Large intestine (tissue), 12 donors: ENCODE measurements around the gene MSRB2. TPM values are rescaled to one million over a fixed set of nuclear protein-coding genes. Genes with fewer than 3 reads are reported as not detected.

Experiments used
- DNase-seq, 2 donors: peaks; one replicate each; pipeline versions ENCODE4 v3.0.0 to v3.0.0-alpha.2; 2013
- H3K27ac ChIP-seq: one replicate; pipeline ENCODE4 v1.5.1; 2013; ENCODE audit warnings: low read length
- H3K27me3 ChIP-seq: 2 replicates; pipeline ENCODE4 v1.6.1; 2013; ENCODE audit warnings: low read length; ENCODE audit not compliant: control insufficient read depth, insufficient read depth
- H3K36me3 ChIP-seq: 2 replicates; pipeline ENCODE4 v1.6.1; 2013; ENCODE audit warnings: low read length; ENCODE audit not compliant: control insufficient read depth, insufficient read depth
- H3K4me1 ChIP-seq: one replicate; pipeline ENCODE4 v1.6.1; 2013; ENCODE audit warnings: low read length; ENCODE audit not compliant: control insufficient read depth, insufficient read depth
- H3K4me3 ChIP-seq: one replicate; pipeline ENCODE4 v1.5.1; 2013; ENCODE audit warnings: low read length
- H3K9me3 ChIP-seq: one replicate; pipeline ENCODE4 v1.6.1; 2013; ENCODE audit warnings: mild to moderate bottlenecking, low read depth, low read length, moderate library complexity; ENCODE audit not compliant: control insufficient read depth
- WGBS: methylation state at CpG from one replicate; pipeline ENCODE4 v1.1.5; 2013; ENCODE audit warnings: low lambda C conversion rate; ENCODE audit not compliant: insufficient coverage; 5-methylcytosine and 5-hydroxymethylcytosine counted together
- long read RNA-seq, 11 donors: transcript quantifications; one replicate each; lab custom pipeline, GENCODE V29; 2026
- polyA plus RNA-seq: library from polyadenylated mRNA; unstranded; fragments of 120-200 nt; gene quantifications from one replicate; pipeline ENCODE4 v1.2.1, GENCODE V29; 2013

MSRB2 gene
- 37.9 TPM for polyA plus RNA-seq
- long read RNA-seq, donor 1, transcript MSRB2-201 (5 exons, 1,803 nt): major isoform, 26 of 27 reads
- long read RNA-seq, donor 1, partial matches to known transcripts: 0 of 27 reads
- long read RNA-seq, donor 1, other reads (novel, unspliced or antisense): 0 of 27 reads
- long read RNA-seq, donor 2, transcript MSRB2-201 (5 exons, 1,803 nt): major isoform, 48 of 60 reads
- long read RNA-seq, donor 2, partial matches to known transcripts: 9 of 60 reads
- long read RNA-seq, donor 2, other reads (novel, unspliced or antisense): 0 of 60 reads
- long read RNA-seq, donor 3: 0 reads
- long read RNA-seq, donor 4, transcript MSRB2-201 (5 exons, 1,803 nt): major isoform, 8 of 8 reads
- long read RNA-seq, donor 4, partial matches to known transcripts: 0 of 8 reads
- long read RNA-seq, donor 4, other reads (novel, unspliced or antisense): 0 of 8 reads
- long read RNA-seq, donor 5, transcript MSRB2-201 (5 exons, 1,803 nt): major isoform, 17 of 18 reads
- long read RNA-seq, donor 5, partial matches to known transcripts: 0 of 18 reads
- long read RNA-seq, donor 5, other reads (novel, unspliced or antisense): 0 of 18 reads
- long read RNA-seq, donor 6, transcript MSRB2-201 (5 exons, 1,803 nt): major isoform, 41 of 49 reads
- long read RNA-seq, donor 6, partial matches to known transcripts: 6 of 49 reads
- long read RNA-seq, donor 6, other reads (novel, unspliced or antisense): 0 of 49 reads
- long read RNA-seq, donor 7, transcript MSRB2-201 (5 exons, 1,803 nt): major isoform, 13 of 13 reads
- long read RNA-seq, donor 7, partial matches to known transcripts: 0 of 13 reads
- long read RNA-seq, donor 7, other reads (novel, unspliced or antisense): 0 of 13 reads
- long read RNA-seq, donor 8, transcript MSRB2-202 (2 exons, 444 nt): minor isoform, 10 of 56 reads
- long read RNA-seq, donor 8, transcript MSRB2-201 (5 exons, 1,803 nt): major isoform, 46 of 56 reads
- long read RNA-seq, donor 8, partial matches to known transcripts: 0 of 56 reads
- long read RNA-seq, donor 8, other reads (novel, unspliced or antisense): 0 of 56 reads
- long read RNA-seq, donor 9, transcript MSRB2-201 (5 exons, 1,803 nt): major isoform, 54 of 59 reads
- long read RNA-seq, donor 9, transcript MSRB2-202 (2 exons, 444 nt): minor isoform, 5 of 59 reads
- long read RNA-seq, donor 9, partial matches to known transcripts: 0 of 59 reads
- long read RNA-seq, donor 9, other reads (novel, unspliced or antisense): 0 of 59 reads
- long read RNA-seq, donor 10, transcript MSRB2-202 (2 exons, 444 nt): minor isoform, 6 of 56 reads
- long read RNA-seq, donor 10, transcript MSRB2-201 (5 exons, 1,803 nt): major isoform, 45 of 56 reads
- long read RNA-seq, donor 10, partial matches to known transcripts: 5 of 56 reads
- long read RNA-seq, donor 10, other reads (novel, unspliced or antisense): 0 of 56 reads
- long read RNA-seq, donor 11, transcript MSRB2-201 (5 exons, 1,803 nt): major isoform, 34 of 35 reads
- long read RNA-seq, donor 11, partial matches to known transcripts: 0 of 35 reads
- long read RNA-seq, donor 11, other reads (novel, unspliced or antisense): 0 of 35 reads

GRCh38 chr10:23095404-23095965 lies at the start of gene MSRB2:
Gene MSRB2 (plus strand): TSS chr10:23095579. CDS start chr10:23095609, 30 bp downstream.
- Histone ChIP-seq H3K27ac (peak within 1 kb of the TSS; percentile 85), H3K9me3 (no peaks in the 10 kb centered on the region), H3K27me3 (no peaks in the 10 kb centered on the region), H3K36me3 (no peaks in the 10 kb centered on the region), H3K4me1 (peaks cover 11% of the 10 kb centered on the region), H3K4me3 (peak within 1 kb of the TSS; percentile 86)
- WGBS: no CpG with 5 or more reads among the region's 50 CpGs
- DNase-seq: peak; percentile 96

- DNase-seq: no peak
- no peaks in the 10 kb centered on the region for H3K36me3 ChIP-seq
- no peaks in the 10 kb centered on the region for H3K9me3 ChIP-seq
- H3K4me1 ChIP-seq: no peaks in the 10 kb centered on the region
- H3K4me3 ChIP-seq: no peak overlapping the region
- no CpG with 5 or more reads among the region's 4 CpGs for WGBS
- H3K27me3 ChIP-seq: peaks cover 3% of the 10 kb centered on the region
- no peak overlapping the region for H3K27ac ChIP-seq
These were observed 49.4 kb upstream of the MSRB2 start for GRCh38 chr10:23046027-23046426.

- no peaks in the 10 kb centered on the region for H3K4me1 ChIP-seq
- H3K27me3 ChIP-seq: peaks cover 3% of the 10 kb centered on the region
- 87% methylated on average over 3 of the region's 9 CpGs for WGBS
- no peaks in the 10 kb centered on the region for H3K36me3 ChIP-seq
- no peak overlapping the region for H3K27ac ChIP-seq
- H3K4me3 ChIP-seq: no peak overlapping the region
- no peak for DNase-seq
- H3K9me3 ChIP-seq: no peaks in the 10 kb centered on the region
These were observed 48.0 kb upstream of the MSRB2 start for GRCh38 chr10:23047201-23048050.

- Histone ChIP-seq H3K36me3 (no peaks in the 10 kb centered on the region), H3K27ac (no peak overlapping the region), H3K27me3 (peaks cover 3% of the 10 kb centered on the region), H3K4me1 (no peaks in the 10 kb centered on the region), H3K4me3 (no peak overlapping the region), H3K9me3 (no peaks in the 10 kb centered on the region)
- DNase-seq: no peak
- no CpG with 5 or more reads among the region's 4 CpGs for whole genome bisulfite sequencing
These were observed 47.2 kb upstream of the MSRB2 start for GRCh38 chr10:23048191-23048590.

- no peak overlapping the region for H3K27ac ChIP-seq
- H3K4me3 ChIP-seq: no peak overlapping the region
- DNase-seq: no peak
- H3K36me3 ChIP-seq: no peaks in the 10 kb centered on the region
- H3K9me3 ChIP-seq: no peaks in the 10 kb centered on the region
- no peaks in the 10 kb centered on the region for H3K4me1 ChIP-seq
- 100% methylated on average over 1 of the region's 3 CpGs for WGBS
- H3K27me3 ChIP-seq: peaks cover 3% of the 10 kb centered on the region
These were observed 44.1 kb upstream of the MSRB2 start for GRCh38 chr10:23051278-23051677.

- no CpG with 5 or more reads among the region's 5 CpGs for WGBS
- Histone ChIP-seq H3K27me3 (peaks cover 3% of the 10 kb centered on the region), H3K4me3 (no peak overlapping the region), H3K36me3 (no peaks in the 10 kb centered on the region), H3K27ac (no peak overlapping the region), H3K4me1 (no peaks in the 10 kb centered on the region), H3K9me3 (no peaks in the 10 kb centered on the region)
- no peak for DNase-seq
These were observed 43.5 kb upstream of the MSRB2 start for GRCh38 chr10:23051855-23052331.

GRCh38 chr10:23053036-23053435 lies 42.3 kb upstream of the MSRB2 start:
- H3K27ac ChIP-seq: no peak overlapping the region
- no CpG with 5 or more reads among the region's 1 CpG for WGBS
- H3K27me3 ChIP-seq: peaks cover 3% of the 10 kb centered on the region
- no peaks in the 10 kb centered on the region for H3K4me1 ChIP-seq
- no peaks in the 10 kb centered on the region for H3K9me3 ChIP-seq
- H3K4me3 ChIP-seq: no peak overlapping the region
- no peaks in the 10 kb centered on the region for H3K36me3 ChIP-seq
- no peak for DNase-seq

GRCh38 chr10:23055424-23056185 lies 39.8 kb upstream of the MSRB2 start:
- no peak for DNase-seq
- Histone ChIP-seq H3K27ac (no peak overlapping the region), H3K27me3 (no peaks in the 10 kb centered on the region), H3K4me1 (no peaks in the 10 kb centered on the region), H3K36me3 (no peaks in the 10 kb centered on the region), H3K4me3 (no peak overlapping the region), H3K9me3 (no peaks in the 10 kb centered on the region)
- WGBS: 58% methylated on average over 2 of the region's 7 CpGs
